ENCODE data around the gene MGAT1. TPM values are rescaled to one million over a fixed set of nuclear protein-coding genes. Genes with fewer than 3 reads are reported as not detected.
"Not testable (repeated sequence)": the region's sequence is repeated elsewhere in the genome, so short reads cannot be mapped to it uniquely, and the experiment has no call there.

The MGAT1 gene
- total and polyA plus RNA-seq, 2 donors from 2014 or later: 73.3 to 132 TPM

- Histone ChIP-seq H3K4me1 (ENCODE audit: control insufficient read depth in 2 of 3, insufficient read depth in 2 of 3, low read depth in 1 of 3, low read length in 3 of 3) (no peaks in the 10 kb centered on the region), H3K27ac (ENCODE audit: low read depth in 2 of 2, low read length in 2 of 2) (no peak overlapping the region), H3K27me3 (ENCODE audit: control insufficient read depth, insufficient read depth, low read length) (no peaks in the 10 kb centered on the region), H3K36me3 (ENCODE audit: control insufficient read depth in 2 of 3, insufficient read depth in 3 of 3, low read length in 3 of 3) (no peaks in the 10 kb centered on the region), H3K4me3 (ENCODE audit: low read length in 3 of 3) (no peak overlapping the region), H3K9ac (ENCODE audit: low read length in 3 of 3) (no peak overlapping the region), H3K9me3 (ENCODE audit: control insufficient read depth in 2 of 3, insufficient read depth in 1 of 3, low read length in 3 of 3) (no peaks in the 10 kb centered on the region)
- intact Hi-C loops (cut with DNase I): no loop called here
- TF ChIP-seq CTCF (IDR thresholded peaks at IDR 0.05; ENCODE audit: borderline replicate concordance, extremely low read depth, insufficient read depth): no peak
- DNase-seq: no peak
- FAIRE-seq: no peak
These were observed 59.9 kb downstream of the MGAT1 start for GRCh38 chr5:180742727-180743126.

GRCh38 chr5:180740953-180741352 lies 61.7 kb downstream of the MGAT1 start:
- H3K36me3 ChIP-seq (ENCODE audit: control insufficient read depth in 2 of 3, insufficient read depth in 3 of 3, low read length in 3 of 3); H3K9me3 ChIP-seq (ENCODE audit: control insufficient read depth in 2 of 3, insufficient read depth in 1 of 3, low read length in 3 of 3); DNase-seq; FAIRE-seq; H3K27ac ChIP-seq (ENCODE audit: low read depth in 2 of 2, low read length in 2 of 2); H3K9ac ChIP-seq (ENCODE audit: low read length in 3 of 3); H3K27me3 ChIP-seq (ENCODE audit: control insufficient read depth, insufficient read depth, low read length); H3K4me3 ChIP-seq (ENCODE audit: low read length in 3 of 3); intact Hi-C loops (cut with DNase I); H3K4me1 ChIP-seq (ENCODE audit: control insufficient read depth in 2 of 3, insufficient read depth in 2 of 3, low read depth in 1 of 3, low read length in 3 of 3): not testable (repeated sequence)

GRCh38 chr5:180739958-180740357 lies 62.6 kb downstream of the MGAT1 start, which contains the start of gene OR2Y1:
Gene OR2Y1 (minus strand): TSS chr5:180740058. CDS start chr5:180740058, 0 bp downstream.
- H3K36me3 ChIP-seq (ENCODE audit: control insufficient read depth in 2 of 3, insufficient read depth in 3 of 3, low read length in 3 of 3): no peaks in the 10 kb centered on the region
- DNase-seq: no peak
- H3K27ac ChIP-seq (ENCODE audit: low read depth in 2 of 2, low read length in 2 of 2): no peak within 1 kb of the TSS
- intact Hi-C loops (cut with DNase I): no loop called here
- no peak within 1 kb of the TSS for H3K4me3 ChIP-seq (ENCODE audit: low read length in 3 of 3)
- no peaks in the 10 kb centered on the region for H3K4me1 ChIP-seq (ENCODE audit: control insufficient read depth in 2 of 3, insufficient read depth in 2 of 3, low read depth in 1 of 3, low read length in 3 of 3)
- H3K9me3 ChIP-seq (ENCODE audit: control insufficient read depth in 2 of 3, insufficient read depth in 1 of 3, low read length in 3 of 3): peaks cover 0 to 2% (median 0%) of the 10 kb centered on the region in 3 donors
- no peak for FAIRE-seq
- no peaks in the 10 kb centered on the region for H3K27me3 ChIP-seq (ENCODE audit: control insufficient read depth, insufficient read depth, low read length)
- no peak within 1 kb of the TSS for H3K9ac ChIP-seq (ENCODE audit: low read length in 3 of 3)
- no peak for TF ChIP-seq CTCF (IDR thresholded peaks at IDR 0.05; ENCODE audit: borderline replicate concordance, extremely low read depth, insufficient read depth)

- H3K9me3 ChIP-seq (ENCODE audit: control insufficient read depth in 2 of 3, insufficient read depth in 1 of 3, low read length in 3 of 3): peaks cover 0 to 2% (median 0%) of the 10 kb centered on the region in 3 donors
- no peak overlapping the region for H3K9ac ChIP-seq (ENCODE audit: low read length in 3 of 3)
- TF ChIP-seq CTCF (IDR thresholded peaks at IDR 0.05; ENCODE audit: borderline replicate concordance, extremely low read depth, insufficient read depth): no peak
- H3K27ac ChIP-seq (ENCODE audit: low read depth in 2 of 2, low read length in 2 of 2): no peak overlapping the region
- H3K36me3 ChIP-seq (ENCODE audit: control insufficient read depth in 2 of 3, insufficient read depth in 3 of 3, low read length in 3 of 3): no peaks in the 10 kb centered on the region
- no peak overlapping the region for H3K4me3 ChIP-seq (ENCODE audit: low read length in 3 of 3)
- no peaks in the 10 kb centered on the region for H3K27me3 ChIP-seq (ENCODE audit: control insufficient read depth, insufficient read depth, low read length)
- no peak for DNase-seq
- no peaks in the 10 kb centered on the region for H3K4me1 ChIP-seq (ENCODE audit: control insufficient read depth in 2 of 3, insufficient read depth in 2 of 3, low read depth in 1 of 3, low read length in 3 of 3)
- no peak for FAIRE-seq
- intact Hi-C loops (cut with DNase I): no loop called here
These were observed 63.3 kb downstream of the MGAT1 start for GRCh38 chr5:180739271-180739670.
